GM18873 (cell line): ENCODE results near the gene ZFR2.

Experiments
- ATAC-seq: cut with Tn5 transposase; IDR thresholded peaks from one replicate; pipeline ENCODE4 v1.9.1; 2021; ENCODE audit warnings: mild to moderate bottlenecking, moderate library complexity, moderate number of reproducible peaks; ENCODE audit not compliant: unreplicated experiment, low FRiP score

Gene ZFR2

GRCh38 chr19:3839941-3840340 is 28.9 kb downstream of the ZFR2 start:
- no peak for ATAC-seq

GRCh38 chr19:3838661-3839060 is 30.2 kb downstream of the ZFR2 start:
- ATAC-seq, result no peak

- ATAC-seq, result no peak
Observed at GRCh38 chr19:3837922-3838321, 30.9 kb downstream of the ZFR2 start.

GRCh38 chr19:3837332-3837731 is 31.5 kb downstream of the ZFR2 start:
- no peak for ATAC-seq

- no peak for ATAC-seq
Observed at GRCh38 chr19:3836887-3837286, 32.0 kb downstream of the ZFR2 start.

GRCh38 chr19:3835055-3835435 is 33.8 kb downstream of the ZFR2 start:
- no peak for ATAC-seq

- ATAC-seq, result no peak
Observed at GRCh38 chr19:3834349-3835054, 34.3 kb downstream of the ZFR2 start.

GRCh38 chr19:3833578-3834348 is 35.1 kb downstream of the ZFR2 start:
- no peak for ATAC-seq

- no peak for ATAC-seq
Observed at GRCh38 chr19:3832001-3832400, 36.8 kb downstream of the ZFR2 start.

- no peak for ATAC-seq
Observed at GRCh38 chr19:3831601-3832000, 37.2 kb downstream of the ZFR2 start.

- ATAC-seq, result no peak
Observed at GRCh38 chr19:3830621-3831589, 37.9 kb downstream of the ZFR2 start.

- ATAC-seq, result no peak
Observed at GRCh38 chr19:3827306-3827705, 41.5 kb downstream of the ZFR2 start.

GRCh38 chr19:3826163-3826562 is 42.7 kb downstream of the ZFR2 start:
- no peak for ATAC-seq

GRCh38 chr19:3825286-3825956 is 43.4 kb downstream of the ZFR2 start:
- no peak for ATAC-seq

- ATAC-seq, result no peak
Observed at GRCh38 chr19:3823350-3823713, 45.5 kb downstream of the ZFR2 start.

- ATAC-seq, result no peak
Observed at GRCh38 chr19:3822683-3823349, 46.0 kb downstream of the ZFR2 start.

- ATAC-seq, result no peak
Observed at GRCh38 chr19:3821857-3822364, 46.9 kb downstream of the ZFR2 start.

- ATAC-seq, result no peak
Observed at GRCh38 chr19:3821156-3821555, 47.7 kb downstream of the ZFR2 start.

- ATAC-seq, result no peak
Observed at GRCh38 chr19:3819989-3820388, 48.8 kb downstream of the ZFR2 start.

- no peak for ATAC-seq
Observed at GRCh38 chr19:3818918-3819317, 49.9 kb downstream of the ZFR2 start.
